Fibroblast of peridontal ligament (primary cell): ENCODE measurements around the gene DNAH12.
"Not testable (repeated sequence)": the region's sequence is repeated elsewhere in the genome, so short reads cannot be mapped to it uniquely, and the experiment has no call there.

ENCODE experiments used
- DNase-seq: peaks from one replicate; pipeline ENCODE4 v3.0.0-alpha.2; 2010; ENCODE audit errors: extremely low read depth

DNAH12 gene

DNA sequence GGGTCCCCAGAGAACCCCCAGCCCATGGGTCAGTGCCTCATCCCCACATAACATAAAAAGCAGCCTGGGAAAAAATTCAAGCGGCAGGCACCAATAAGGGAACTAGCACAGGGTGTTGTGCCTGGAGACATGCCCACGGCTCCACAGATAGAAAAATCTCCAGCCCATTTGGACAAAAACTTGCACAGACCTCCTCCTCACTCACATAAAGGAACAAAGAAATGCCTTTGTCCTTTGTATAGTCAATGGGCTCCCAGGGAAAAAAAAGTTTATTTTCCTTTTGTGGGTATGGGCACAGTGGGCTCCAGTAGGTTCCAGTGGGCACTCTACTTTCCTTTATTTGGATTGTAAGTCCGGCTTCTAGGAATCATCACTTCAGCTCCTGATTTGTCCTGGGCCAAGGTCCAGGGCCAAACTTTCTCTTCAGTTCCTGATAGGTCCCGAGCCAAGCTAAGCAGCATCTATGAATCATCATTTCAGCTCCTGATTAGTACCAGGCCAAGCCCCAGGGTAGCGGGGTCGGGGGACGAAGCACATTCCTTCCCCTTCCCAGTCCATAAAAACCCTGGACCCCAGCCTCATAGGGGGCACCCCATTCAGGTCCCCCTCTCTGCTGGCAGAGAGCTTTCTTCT, 1.6 kb upstream of the DNAH12 start:
- peak; percentile 31 for DNase-seq

GRCh38 chr3:57538465-57538864, 5.7 kb downstream of the DNAH12 start:
- no peak for DNase-seq

DNA sequence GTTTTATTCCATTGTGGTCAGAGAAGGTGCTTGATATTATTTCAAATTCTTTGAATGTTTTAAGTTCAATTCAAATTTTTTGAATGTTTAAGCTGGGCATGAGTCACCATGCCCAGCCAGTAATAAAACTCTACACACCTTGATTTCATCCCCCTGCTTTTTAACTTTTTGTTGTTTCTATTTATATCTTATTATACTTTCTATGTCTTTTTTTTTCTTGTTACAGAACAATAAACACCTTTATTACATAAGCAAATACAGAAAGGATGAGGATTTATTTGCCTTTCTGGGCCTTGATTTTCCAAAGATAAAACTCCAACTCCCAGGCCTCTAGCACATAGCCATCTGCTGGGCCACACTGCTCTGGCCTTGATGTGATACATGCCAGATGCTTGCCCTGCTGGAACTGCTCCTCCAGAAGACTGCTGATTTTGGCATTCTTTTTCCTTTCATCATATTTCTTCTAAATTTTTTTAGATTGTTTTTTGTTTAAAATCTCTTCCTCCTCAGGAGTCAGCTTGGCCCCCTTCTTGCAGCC, 14.0 kb downstream of the DNAH12 start:
- no peak for DNase-seq

DNA sequence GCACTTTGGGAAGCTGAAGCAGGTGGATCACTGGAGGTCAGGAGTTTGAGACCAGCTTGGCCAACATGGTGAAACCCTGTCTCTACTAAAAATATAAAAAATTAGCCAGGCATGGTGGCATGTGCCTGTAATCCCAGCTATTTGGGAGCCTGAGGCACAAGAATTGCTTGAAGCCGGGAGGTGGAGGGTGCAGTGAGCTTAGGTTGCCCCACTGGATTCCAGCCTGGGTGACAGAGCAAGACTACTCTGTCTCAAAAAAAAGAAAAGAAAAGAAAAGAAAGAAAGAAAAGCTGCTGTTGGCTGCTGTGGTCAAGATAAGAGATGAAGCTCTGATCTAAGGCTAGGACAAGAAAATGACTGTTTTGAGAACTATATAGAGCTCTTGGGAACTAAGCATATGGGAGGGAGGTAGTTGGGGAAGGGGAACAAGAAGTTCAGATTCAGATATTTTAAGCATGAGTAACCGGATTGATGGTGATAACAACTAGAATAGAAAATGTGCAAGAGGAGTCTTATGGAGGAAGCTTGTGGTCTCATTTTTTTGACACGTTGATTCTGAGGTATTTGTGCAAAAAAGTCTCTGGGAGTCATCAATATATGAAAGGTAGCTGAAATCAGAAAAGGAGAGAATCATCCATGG, 25.7 kb downstream of the DNAH12 start:
- DNase-seq: no peak

- DNase-seq: peak; percentile 4
Observed at GRCh38 chr3:57512166-57512565, 32.0 kb downstream of the DNAH12 start.

DNA sequence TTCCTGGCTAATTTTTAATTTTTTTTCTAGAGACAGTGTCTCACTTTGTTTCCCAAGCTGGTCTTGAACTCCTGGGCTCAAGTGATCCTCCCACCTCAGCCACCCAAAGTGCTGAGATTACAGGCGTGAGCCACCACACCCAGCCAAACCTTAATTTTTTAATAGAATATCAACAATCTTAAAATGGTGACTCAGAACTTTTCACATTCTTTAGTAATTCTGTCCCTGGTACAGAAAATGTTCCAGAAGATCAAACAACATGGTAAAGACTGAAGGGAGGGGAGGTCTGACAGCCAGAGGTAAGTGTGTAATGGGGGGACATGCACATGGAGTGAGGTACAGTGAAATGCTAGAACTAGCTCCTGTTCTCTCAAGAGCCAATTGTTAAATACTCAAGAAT, 38.2 kb downstream of the DNAH12 start:
- DNase-seq: no peak

DNA sequence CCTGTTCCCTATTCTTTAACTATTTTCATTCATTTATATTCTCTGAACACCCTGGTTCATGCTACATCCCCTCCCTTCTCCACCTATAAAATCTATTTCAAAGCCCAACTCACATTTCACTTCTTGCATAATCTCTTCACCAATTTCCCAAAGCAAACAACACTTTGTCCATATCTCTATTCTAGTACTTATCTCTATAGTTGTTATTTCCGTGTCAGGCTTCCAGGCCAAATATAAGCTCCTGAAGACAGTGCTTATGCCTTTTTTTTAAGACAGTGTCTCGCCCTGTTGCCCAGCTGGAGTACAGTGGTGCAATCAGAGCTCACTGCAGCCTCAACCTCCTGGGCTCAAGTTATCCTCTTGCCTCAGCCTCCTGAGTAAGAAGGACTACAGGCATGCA, 43.6 kb downstream of the DNAH12 start:
- no peak for DNase-seq

DNA sequence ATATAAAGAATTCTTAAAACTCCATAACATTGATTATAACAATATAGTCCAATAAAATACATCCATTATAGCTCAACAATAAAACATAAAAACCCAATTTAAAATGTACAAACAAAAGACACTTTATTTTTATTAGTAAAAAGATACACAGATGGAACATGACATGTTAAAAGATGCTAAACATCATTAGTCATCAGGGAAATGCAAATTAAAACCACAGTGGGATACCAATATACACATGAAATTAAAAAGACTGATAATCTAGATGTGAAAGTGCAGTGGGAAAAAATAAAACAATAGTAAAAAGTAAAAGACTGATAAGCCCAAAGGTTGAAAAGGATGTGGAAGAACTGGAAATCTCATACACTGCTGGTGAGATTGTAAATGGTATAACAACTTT, 46.2 kb downstream of the DNAH12 start:
- no peak for DNase-seq

- no peak for DNase-seq
Observed at GRCh38 chr3:57484563-57484962, 59.6 kb downstream of the DNAH12 start.

DNA sequence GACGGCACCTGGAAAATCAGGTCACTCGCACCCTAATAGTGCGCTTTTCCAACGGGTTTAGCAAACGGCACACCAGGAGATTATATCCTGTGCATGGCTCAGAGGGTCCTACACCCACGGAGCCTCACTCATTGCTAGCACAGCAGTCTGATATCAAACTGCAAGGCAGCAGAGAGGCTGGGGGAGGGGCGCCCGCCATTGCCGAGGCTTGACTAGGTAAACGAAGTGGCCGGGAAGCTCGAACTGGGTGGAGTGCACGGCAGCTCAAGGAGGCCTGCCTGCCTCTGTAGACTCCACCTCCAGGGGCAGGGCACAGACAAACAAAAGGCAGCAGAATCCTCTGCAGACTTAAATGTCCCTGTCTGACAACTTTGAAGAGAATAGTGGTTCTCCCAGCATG, 67.0 kb downstream of the DNAH12 start:
- not testable (repeated sequence) for DNase-seq

- no peak for DNase-seq
Observed at GRCh38 chr3:57464801-57465200, 79.3 kb downstream of the DNAH12 start.

DNA sequence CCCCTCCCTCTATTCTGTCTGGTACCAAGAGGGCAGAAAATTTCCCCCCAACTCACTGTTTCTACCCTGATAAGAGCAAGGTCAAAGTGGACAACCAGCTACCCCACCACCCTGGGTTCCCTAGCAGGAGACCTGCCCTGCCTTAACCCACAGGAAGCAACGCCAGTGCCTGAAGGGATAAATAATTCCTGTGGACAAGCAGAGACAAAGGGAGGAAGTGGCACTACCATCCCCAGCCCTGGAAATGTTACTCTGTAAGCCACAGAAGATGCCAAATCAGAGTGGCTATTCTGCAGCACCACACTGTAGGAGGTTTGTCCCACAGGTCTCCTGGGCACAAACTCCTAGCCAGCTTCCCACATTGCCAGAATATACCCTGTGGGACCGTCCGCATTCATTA, 80.1 kb downstream of the DNAH12 start:
- no peak for DNase-seq

DNA sequence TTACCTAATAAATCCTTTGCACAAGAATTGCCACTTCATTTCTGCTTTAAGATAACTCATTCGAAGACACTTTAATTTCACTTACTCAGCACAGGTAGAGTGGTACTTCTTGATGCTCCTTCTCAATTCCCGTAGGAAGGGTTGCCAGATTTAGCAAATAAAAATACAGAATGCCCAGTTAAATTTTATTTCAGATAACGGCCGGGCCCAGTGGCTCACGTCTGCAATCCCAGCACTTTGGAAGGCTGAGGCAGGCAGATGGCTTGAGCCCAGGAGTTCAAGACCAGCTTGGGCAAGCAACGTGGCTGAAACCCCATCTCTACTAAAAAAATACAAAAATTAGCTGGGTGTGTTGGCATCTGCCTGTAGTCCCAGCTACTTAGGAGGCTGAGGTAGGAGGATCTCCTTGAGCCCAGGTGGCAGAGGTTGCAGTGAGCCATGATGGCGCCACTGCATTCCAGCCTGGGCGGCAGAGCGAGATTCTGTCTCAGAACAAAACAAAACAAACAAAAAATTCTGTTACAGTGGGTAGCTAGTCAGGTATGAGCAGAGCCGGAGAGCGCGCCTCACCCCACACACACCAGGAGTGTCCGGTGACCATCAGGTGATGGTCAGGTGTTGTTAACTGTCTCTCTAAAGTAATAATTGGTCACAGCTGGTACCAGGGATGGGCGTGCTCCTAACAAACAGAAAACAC, 92.8 kb downstream of the DNAH12 start:
- DNase-seq: no peak

DNA sequence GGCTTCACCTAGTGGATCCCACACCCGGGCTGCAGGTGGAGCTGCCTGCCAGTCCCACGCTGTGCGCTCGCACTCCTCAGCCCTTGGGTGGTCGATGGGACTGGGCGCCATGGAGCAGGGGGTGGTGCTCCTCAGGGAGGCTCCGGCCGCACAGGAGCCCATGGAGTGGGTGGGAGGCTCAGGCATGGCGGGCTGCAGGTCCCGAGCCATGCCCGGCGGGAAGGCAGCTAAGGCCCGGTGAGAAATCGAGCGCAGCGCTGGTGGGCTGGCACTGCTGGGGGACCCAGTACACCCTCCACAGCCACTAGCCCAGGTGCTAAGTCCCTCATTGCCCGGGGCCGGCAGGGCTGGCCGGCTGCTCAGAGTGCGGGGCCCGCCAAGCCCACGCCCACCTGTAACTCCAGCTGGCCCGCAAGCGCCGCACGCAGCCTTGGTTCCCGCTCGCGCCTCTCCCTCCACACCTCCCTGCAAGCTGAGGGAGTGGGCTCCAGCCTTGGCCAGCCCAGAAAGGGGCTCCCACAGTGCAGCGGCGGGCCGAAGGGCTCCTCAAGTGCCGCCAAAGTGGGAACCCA, 94.8 kb downstream of the DNAH12 start:
- DNase-seq: not testable (repeated sequence)

DNA sequence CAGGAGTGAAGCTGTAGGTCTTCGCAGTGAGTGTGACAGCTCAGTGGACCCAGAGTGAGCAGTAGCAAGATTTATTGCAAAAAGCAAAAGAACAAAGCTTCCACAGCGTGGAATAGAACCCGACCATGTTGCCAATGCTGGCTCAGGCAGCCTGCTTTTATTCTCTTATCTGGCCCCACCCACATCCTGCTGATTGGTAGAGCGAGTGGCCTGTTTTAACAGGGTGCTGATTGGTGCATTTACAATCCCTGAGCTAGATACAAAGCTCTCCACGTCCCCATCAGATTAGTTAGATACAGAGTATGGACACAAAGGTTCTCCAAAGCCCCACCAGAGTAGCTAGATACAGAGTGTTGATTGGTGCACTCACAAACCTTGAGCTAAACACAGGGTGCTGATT, 95.7 kb downstream of the DNAH12 start:
- DNase-seq: not testable (repeated sequence)

- DNase-seq: peak; percentile 47
Observed at GRCh38 chr3:57446318-57446841, 97.8 kb downstream of the DNAH12 start.

DNA sequence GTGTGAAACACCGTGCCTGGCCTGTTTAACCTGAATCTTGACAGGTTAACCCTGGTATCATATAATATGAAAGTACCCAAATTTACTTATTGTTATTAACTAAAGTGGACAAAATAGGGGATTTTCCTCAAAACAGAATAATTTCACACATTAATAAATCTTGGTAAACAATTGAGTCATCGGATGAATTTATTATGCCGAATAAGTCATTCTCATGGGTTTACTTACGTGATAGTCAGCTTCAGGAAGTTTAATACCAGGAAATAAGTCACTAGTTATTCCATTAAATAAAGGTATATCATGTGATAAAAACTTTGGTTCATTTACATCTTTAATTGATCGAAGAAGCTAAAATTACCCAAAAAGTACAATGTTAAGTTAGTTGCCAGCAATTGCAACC, 99.7 kb downstream of the DNAH12 start:
- DNase-seq: no peak

- DNase-seq: not testable (repeated sequence)
Observed at GRCh38 chr3:57440144-57440543, 104.0 kb downstream of the DNAH12 start.

DNA sequence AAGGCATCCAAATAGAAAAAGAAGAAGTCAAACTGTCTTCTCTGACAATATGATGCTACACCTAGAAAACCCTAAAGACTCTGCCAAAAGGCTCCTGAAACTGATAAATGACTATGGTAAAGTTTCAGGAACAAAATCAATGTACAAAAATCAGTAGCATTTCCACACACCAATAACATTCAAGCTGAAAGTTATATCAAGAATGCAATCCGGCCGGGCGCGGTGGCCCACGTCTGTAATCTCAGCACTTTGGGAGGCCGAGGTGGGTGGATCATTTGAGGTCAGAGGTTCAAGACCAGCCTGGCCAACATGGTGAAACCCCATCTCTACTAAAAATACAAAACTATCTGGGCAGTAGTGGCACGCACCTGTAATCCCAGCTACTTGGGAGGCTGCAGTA, 105.7 kb downstream of the DNAH12 start:
- not testable (repeated sequence) for DNase-seq

DNA sequence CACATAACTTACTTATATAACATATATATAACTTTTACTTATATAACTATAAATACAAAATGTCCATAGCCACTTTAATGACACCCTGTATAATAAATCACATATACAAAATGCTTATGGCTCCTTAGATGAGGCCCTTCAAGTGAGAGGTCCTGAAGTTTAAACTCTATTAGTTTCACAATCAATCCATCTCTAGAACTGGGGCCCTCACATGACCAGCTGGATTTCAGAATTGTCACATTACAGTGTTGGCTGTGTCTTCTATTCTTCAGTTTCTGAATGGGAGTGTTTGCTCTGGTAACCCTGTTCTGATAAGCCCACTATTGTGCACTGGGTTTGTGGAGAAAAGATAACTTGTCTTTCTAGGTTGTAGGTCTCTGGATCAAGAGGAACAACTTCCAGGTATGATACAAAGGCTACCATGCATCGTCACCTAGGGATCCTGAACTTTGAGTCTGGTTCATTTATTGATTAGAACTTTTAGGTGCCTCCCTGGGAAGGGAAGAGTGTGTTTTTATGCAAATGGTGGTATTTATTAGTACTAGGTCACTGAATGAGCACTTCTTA, 107.9 kb downstream of the DNAH12 start:
- DNase-seq: no peak

DNA sequence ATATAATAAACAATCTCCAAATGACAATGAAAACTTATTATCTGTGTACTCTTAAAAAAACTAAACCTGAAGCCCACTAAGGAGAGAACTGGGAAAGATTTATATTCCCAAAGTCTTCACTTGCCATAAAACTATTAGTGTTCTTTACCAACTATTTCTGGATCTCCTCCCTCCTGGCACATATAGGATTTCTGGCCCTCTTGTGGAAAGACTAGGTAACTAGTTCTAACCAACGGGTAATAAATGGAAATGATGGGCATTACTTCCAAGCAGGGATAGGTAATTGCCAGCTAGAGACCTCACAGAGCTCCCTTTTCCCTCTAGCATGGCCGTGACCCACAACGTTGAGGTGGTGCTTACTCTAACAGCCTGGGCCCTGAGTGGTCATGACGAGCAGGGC, 110.1 kb downstream of the DNAH12 start:
- peak; percentile 49 for DNase-seq

DNA sequence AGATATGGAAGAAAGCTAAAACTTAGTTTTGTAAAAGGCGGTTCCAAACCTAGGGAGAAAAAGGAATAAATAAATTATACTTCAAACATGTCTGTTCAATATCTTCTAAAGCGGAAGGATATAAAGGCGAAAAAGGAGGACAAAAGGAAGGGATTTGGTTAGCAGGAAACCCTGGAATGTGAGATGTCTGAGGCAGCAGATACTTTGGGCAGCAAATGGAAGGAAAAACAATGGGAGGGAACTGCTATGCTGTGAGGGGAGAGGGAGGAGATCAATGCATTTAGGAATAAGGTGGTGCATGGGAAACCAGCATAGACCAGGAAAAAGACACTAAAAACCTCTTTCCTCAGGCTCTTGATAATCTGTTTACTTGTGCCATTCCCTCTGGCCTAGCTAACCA, 120.8 kb downstream of the DNAH12 start:
- no peak for DNase-seq
